Hematopoietic multipotent progenitor cell treated with erythropoietin and hydrocortisone succinate and interleukin-3 and kit ligand, for 17 days (in vitro differentiated cells): Measurements from ENCODE around the gene SPP1.

ENCODE experiments used
- DNase-seq: peaks from one replicate; pipeline ENCODE4 v3.0.0-alpha.2; 2015; ENCODE audit warnings: low spot score

SPP1 gene

DNA sequence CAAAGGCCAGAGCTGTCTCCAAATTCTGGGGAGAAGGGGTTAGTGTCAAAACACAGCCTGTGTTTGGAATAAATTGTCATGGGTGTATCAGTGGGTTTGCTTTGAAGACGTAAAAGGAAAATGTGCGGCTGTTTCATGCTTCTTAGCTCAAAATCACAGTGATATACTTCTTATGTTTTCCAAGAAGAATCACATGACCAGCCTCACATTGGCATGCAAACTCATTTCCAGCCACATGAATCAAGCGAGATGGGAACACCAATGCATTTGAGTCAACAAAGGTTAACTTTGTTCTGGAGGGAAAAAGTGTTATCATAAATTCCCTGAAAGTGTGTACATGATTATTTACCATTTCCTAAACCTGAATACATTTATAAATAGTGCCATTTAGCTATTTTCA is 19.0 kb upstream of the SPP1 start:
- no peak for DNase-seq

DNA sequence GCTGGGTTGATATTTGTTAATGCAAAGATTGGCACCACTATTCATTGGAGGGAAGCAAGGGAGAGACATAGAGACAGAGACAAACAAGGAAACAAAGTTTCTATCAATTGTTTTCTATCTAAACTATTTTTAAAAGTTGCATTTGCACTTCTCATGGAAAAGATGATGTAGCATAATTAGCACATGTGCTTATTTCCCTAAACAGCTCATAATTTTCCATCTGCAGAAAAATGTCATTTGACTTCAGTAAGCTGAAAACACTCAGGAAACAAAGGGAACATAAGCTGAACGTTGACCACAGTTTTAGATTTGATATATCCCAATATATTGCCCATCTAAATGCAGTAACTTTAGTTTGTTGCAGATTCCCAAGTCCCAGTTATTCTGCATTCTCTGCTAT is 18.5 kb upstream of the SPP1 start:
- DNase-seq, result no peak

DNA sequence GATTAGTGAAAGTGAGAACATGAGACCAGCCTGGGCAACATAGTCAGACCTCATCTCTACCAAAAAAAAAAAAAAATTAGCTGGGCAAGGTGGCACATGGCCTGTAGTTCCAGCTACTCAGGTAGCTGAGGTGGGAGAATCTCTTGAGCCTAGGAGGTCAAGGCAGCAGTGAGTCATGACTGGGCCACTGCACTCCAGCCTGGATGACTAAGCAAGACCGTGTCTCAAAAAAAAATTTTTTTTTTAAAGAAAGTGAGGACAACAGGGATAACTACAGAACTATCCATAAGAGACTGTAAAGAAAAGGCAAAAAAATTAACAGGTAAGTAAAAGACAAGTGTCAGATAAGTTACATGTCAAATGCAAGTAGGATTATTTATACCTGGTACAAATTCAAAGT is 13.5 kb upstream of the SPP1 start:
- no peak for DNase-seq

DNA sequence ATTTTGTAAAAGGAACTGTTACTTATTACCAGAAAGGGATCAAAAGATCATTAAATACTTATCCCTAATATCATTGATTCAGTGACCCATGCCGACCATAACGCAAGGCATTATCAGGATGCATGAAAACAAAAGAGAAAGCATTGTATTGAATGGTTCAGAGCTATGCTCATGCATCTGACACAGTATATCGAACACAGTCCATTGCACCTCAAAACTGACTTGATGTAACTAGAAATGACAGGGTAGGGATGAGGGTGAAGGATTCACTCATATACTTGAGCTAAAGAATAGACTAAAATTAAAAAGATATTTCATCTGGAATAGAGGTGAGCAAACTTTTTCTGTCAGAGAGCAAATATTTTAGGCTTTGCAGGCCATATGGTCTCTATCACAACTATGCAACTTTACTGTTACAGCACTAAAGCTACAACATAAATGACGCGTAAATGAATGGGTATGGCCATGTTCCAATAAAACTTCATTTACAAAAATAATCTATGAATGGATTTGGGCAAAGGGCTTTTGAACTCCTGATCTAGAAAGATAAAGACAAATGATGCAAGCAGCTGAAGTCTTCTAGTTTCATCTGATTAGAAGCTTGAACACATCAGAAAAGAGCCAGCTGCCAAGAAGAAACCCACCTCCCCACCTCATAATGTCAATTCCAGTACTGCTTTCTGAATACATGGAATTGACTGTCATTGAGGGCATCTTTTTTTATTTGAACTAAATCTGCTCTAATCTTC is 12.9 kb upstream of the SPP1 start:
- DNase-seq, result no peak

DNA sequence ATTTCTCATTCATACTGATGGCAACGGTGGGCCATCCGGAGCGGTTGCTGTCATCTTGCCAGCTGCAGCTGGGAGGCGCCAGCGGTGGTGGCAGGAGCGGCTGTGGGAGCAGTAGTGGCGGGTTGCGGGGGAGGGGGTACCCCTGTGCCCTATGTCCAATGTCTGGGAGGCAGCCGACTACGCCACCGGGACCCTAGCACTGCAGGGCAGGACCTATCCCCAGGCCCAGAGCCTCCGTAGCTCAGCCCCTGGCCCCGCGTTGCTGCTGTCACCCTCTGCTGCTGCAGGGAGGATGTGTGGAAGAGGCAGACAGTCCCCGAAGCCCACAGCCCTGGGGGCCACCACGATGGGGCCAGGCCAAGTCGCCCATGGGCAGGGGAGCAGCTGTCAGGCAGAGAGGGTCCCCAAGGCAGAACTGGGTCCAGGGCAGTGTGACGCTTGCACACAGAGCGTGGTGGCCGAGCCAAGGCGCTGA is 10.0 kb upstream of the SPP1 start:
- DNase-seq, result no peak

DNA sequence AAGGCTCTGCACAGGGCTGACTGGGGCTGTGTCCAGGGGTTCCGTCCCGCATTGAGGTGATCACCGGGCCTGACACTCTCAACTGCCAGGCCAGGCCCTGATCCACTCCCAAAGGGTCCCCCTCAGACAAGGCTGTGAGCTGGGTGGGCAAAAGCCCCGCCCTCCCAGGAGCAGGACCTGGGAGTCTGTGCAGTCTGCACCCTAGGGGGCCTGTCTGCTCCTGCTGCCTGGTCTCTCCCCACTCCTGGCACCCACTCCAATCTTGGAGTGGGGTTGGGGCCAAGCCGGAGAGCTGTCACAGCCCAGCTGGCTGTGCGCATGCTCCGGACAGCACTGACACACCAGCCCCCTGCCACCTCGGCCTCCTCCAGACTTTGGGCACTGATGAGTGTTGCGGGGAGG is 9.4 kb upstream of the SPP1 start:
- DNase-seq, result no peak

DNA sequence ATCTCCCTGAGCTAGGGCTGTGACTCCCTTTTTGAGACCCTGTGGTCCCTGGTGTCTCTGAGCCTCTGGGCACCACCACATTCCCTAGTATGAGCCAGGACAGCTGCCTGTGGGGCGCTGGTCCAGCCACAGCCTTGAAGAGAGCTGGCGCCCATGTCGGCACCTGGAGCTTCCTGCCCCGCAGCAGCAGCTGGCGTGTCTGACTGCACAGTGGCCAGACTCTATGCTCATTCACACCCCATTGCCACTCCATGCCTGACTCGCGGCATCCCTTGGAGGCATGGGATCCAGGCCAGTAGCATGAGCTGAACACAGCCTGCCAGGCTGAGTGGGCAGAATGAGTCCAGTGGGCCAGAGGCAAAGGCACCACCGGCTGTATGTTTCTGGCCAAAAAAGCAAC is 8.3 kb upstream of the SPP1 start:
- no peak for DNase-seq

DNA sequence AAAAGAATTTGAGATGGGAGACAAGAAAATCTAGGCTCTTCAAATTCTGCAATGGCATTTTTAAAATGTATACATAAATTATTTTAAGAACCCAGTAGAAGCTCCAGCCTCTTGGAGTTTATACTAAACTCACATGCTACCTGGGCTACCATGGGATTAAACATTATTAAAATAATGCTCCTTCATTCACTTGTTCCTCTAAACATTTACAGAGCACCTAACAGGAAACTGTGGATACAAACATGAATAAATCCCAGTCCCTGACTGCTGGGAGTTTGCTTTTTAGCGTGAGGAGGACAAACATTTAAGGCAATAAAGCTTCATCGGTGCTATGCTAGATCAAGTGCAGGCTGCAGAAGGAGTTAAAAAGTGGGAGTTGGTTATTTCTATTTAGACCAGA is 5.4 kb upstream of the SPP1 start:
- DNase-seq, result no peak

DNA sequence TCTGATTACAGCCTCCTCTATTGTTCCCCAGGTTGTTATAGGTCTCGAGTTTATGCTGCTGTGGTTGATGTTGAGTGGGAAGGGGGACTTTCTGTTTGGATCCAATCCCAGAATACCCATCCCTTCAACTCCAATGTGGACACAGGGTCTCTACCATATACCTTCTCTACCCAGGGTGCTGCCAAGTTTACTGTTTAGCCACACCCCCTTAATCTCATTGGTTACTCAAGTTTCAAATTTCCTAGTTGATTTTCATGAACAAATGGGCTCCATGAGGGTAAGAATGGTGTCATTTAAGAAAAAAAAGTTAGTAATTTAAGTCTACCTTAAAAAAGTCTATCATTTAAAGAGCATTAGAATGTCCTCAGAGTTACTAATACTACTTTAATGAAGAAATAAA is 3.6 kb upstream of the SPP1 start:
- no peak for DNase-seq

DNA sequence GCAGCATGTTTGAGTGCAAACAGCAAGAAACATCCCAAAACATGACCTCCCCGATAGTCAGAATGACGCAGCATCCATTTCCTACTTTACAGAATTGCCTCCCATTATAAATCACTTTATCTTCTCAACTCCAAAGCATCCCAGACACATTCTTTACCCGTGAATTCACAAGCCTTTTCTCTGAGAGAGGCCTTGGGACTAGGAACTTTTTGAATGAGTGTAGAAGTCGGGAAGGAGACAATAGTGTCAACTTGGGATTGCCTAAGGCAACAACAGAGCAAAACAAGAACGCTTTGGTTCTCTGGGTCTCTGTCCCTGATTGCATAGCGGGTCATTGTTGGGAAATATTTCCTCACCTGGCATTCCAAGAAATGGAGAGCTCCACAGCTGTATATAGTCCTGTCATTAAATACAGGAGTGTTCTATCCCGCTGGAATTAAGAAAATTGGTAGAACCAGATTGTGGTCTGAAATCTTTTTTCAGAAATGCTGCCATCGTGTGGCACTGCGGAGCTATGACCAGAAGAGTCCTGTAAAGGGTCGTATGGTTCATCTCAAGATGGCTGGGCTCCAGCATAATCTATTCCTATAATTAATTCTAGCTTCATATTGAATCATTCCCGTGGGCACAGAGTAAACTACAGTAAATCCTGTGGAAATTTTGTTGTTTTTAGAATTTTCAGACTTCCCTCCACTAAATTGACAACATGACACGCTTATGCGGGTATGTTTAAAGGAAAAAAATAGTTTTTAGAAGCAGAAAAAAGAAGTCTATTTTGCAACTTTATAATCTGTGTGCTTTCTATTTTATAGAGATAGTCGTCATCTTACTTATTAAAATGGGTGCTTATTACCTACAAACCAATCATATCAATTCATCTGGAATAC is 2.0 kb upstream of the SPP1 start:
- DNase-seq, result no peak

DNA sequence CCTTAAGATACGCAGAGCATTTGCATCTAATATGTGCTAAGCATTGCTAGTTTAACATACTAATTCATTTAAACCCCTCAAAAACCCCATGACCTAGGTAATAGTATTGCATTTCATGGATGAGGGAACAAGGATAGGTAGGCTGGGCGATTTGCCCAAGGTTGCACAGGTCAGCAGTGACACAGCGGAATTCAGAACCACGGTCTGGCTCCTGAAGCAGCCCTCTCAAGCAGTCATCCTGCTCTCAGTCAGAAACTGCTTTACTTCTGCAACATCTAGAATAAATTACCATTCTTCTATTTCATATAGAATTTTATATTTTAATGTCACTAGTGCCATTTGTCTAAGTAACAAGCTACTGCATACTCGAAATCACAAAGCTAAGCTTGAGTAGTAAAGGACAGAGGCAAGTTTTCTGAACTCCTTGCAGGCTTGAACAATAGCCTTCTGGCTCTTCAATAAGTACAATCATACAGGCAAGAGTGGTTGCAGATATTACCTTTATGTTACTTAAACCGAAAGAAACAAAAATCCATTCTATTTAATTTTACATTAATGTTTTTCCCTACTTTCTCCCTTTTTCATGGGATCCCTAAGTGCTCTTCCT is 555 bp upstream of the SPP1 start:
- no peak for DNase-seq

DNA sequence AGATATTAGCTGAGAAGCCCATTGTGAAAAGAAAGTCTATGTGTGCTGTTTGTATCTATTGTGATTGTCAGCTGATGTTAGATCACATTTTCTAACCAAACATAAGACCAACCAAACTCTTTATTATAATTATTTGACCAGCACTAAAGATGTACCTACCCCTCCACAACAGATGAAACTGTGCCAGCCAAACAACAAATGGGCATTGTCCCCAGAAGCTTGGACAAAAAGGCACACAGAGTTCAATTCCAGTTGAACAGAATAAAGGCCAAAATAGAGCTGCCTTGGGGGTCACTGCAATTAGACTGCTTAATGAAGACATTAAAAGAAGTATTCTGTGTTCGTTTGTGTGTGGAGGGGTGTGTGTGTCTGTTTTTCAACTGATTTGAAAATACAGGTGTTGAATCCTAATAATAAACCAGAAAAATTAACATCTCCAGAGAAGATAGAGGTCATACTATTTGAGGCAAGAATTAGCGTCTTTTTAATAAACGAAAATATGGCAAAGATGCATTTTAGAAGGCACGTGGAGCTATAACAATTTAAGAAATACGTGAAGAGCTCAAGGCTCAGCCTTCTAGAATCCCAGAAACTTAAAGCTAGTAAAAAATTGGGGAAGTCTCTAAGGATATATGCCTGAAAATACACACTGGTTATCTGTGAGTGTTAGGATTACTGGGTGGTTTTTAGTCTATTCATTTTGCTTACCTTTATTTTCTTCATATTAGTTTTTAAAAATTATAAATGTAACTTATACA is 2.2 kb downstream of the SPP1 start:
- DNase-seq, result no peak

DNA sequence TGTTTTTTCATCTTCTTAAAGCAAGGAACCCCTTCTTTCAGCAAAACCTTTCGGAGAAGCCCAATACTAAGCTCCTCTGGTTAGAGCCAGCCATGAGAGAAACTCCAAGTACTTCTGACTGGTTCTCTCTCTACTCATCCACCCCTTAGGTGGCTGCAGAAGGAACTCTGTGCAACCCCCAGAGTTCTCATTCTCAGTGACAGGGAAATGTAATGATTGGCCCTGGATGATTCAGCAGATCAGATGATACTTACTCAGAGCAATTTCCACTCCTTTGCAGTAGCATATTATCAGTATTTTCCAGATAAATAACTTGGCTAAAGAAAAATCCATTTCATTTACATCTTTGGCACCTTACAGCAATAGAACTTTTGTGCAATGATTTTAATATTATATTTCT is 3.2 kb downstream of the SPP1 start:
- no peak for DNase-seq

DNA sequence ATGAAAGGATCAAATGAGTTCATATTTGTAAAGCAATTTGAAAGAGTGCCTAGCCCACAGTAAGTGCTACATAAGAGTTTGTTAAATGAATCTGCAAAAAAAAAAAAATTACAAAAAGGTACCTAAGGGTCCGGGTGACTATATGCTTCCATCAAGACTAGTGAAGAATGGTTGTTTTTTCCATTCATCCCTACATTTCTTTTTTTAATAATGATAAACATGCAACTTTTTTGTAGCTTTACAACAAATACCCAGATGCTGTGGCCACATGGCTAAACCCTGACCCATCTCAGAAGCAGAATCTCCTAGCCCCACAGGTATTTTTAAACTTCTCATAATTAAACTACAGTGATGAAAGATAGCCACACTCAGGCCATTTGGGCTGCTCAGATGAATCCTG is 4.3 kb downstream of the SPP1 start:
- no peak for DNase-seq

DNA sequence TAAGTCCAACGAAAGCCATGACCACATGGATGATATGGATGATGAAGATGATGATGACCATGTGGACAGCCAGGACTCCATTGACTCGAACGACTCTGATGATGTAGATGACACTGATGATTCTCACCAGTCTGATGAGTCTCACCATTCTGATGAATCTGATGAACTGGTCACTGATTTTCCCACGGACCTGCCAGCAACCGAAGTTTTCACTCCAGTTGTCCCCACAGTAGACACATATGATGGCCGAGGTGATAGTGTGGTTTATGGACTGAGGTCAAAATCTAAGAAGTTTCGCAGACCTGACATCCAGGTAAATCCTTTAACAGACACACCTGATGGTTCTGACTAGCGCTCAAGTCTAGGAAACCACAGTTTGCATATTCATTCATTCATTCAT is 6.0 kb downstream of the SPP1 start:
- no peak for DNase-seq

DNA sequence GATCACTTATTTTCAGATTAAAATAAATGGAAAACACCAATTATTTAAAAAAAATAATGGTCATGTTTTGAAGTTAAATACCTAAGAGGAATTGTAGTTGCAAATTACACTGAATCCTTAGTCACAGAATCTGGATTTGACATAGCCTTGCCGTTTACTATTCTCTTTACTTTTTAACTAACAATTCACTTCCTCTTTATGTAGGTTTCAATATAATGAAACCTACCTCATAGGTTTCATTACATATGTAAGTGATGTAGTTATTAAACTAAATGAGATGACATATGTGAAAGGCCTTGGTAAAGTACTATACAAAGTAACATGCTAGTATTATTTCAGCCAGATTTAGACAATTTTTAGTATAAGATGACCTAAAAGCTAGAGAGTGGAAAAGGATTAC is 6.5 kb downstream of the SPP1 start:
- DNase-seq, result no peak

DNA sequence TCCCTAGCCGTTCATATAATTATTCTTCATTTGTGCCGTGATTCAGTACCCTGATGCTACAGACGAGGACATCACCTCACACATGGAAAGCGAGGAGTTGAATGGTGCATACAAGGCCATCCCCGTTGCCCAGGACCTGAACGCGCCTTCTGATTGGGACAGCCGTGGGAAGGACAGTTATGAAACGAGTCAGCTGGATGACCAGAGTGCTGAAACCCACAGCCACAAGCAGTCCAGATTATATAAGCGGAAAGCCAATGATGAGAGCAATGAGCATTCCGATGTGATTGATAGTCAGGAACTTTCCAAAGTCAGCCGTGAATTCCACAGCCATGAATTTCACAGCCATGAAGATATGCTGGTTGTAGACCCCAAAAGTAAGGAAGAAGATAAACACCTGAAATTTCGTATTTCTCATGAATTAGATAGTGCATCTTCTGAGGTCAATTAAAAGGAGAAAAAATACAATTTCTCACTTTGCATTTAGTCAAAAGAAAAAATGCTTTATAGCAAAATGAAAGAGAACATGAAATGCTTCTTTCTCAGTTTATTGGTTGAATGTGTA is 7.0 kb downstream of the SPP1 start:
- DNase-seq, result no peak

DNA sequence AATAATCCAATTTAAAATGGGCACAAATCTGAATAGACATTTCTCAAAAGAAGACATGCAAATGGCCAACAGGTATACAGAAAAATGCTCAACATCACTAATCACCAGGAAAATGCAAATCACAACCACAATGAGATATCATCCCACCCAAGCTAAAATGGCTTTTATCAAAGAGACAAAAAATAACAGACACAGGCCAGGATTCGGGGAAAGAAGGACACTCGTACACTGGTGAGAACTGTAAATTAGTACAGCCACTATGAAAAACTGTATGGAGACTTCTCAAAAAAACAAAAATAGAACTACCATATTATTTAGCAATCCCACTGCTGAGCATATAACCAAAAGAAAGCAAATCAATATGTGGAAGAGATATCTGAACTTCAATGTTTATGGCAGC is 8.5 kb downstream of the SPP1 start:
- DNase-seq, result no peak

DNA sequence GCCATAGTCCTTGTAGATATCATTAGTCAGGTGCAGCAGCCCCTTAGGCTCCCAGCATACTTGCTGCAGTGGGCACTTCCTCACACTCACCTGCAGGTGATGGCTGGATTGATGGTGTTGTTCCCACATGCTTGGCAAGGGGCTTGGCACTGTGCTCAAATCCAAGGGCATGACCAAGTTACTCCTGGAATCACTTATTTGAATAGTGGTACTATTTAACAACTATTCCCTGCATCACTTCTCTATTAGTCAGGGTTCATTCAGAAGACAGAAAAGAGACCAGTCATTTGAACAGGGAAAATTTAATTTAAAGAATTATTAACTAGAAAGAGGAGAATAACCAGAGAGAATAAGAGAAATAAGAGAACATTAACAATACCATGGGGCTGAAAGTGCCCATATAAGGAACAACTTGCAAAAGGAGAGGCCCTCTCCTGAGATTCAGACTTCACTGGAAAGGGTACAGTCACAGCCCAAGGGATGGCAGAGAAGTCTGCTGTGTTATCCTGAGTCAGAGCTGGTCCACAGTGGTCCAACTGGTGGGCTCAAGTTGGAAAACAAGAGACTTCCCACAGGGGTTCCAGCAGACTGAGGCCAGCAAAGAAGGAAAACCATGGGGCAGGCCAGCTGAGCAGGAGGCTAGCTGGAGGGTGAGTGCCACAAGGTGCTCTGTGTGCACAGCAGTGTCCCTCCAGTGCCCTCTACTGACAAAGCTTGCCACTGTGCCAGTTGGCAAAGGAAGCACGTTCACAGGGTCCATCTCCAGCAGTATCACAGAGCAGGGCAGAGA is 9.8 kb downstream of the SPP1 start:
- DNase-seq, result peak; percentile 9

DNA sequence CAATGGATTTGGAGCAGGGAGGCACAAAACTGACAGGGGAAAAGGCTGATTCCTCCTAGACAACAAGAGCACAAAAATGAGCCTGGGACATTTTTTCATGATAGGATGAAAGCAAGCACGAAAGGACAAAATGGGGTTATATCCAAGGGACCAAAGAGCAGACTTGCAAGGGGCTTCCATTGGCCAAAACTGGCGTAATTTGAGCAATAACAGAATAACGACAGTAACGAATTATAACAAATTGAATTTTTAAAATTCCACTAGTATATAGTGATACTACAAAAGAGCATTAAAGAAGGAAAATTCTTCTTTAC is 10.3 kb downstream of the SPP1 start:
- DNase-seq, result no peak

DNA sequence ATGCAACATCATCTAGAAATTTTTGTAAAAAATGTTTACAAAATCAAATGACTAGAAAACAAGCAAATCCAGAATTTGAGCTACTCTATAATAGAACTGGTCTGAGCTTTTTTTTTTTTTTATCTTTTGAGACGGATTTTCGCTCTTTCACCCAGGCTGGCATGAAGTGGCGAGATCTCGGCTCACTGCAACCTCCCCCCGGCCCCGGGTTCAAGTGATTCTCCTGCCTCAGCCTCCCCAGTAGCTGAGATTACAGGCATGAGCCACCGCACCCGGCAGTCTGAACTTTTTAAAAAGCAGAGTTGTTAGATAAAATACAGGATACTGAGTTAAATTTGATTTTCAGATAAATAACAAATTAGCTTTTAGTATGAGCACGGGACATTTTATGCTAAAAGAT is 11.0 kb downstream of the SPP1 start:
- no peak for DNase-seq
